ENCODE results near the gene GNAS-AS1.
"Not testable (repeated sequence)": the region's sequence is repeated elsewhere in the genome, so short reads cannot be mapped to it uniquely, and the experiment has no call there.

GNAS-AS1 gene

GRCh38 chr20:58833921-58834320 lies 16.8 kb downstream of the GNAS-AS1 start:
- peak; percentile 88 for DNase-seq

GRCh38 chr20:58832457-58832856 lies 18.2 kb downstream of the GNAS-AS1 start:
- DNase-seq: no peak

GRCh38 chr20:58829531-58829941 lies 21.2 kb downstream of the GNAS-AS1 start:
- no peak for DNase-seq

GRCh38 chr20:58828804-58829203 lies 21.9 kb downstream of the GNAS-AS1 start:
- DNase-seq: not testable (repeated sequence)

GRCh38 chr20:58828136-58828535 lies 22.6 kb downstream of the GNAS-AS1 start:
- DNase-seq: no peak

GRCh38 chr20:58826271-58826670 lies 24.4 kb downstream of the GNAS-AS1 start:
- DNase-seq: no peak

- no peak for DNase-seq
Observed at GRCh38 chr20:58825450-58825849, 25.3 kb downstream of the GNAS-AS1 start.

GRCh38 chr20:58824843-58825242 lies 25.9 kb downstream of the GNAS-AS1 start:
- no peak for DNase-seq

- DNase-seq: no peak
Observed at GRCh38 chr20:58822748-58823730, 27.7 kb downstream of the GNAS-AS1 start.

GRCh38 chr20:58822149-58822548 lies 28.6 kb downstream of the GNAS-AS1 start:
- DNase-seq: no peak

- not testable (repeated sequence) for DNase-seq
Observed at GRCh38 chr20:58820515-58820914, 30.2 kb downstream of the GNAS-AS1 start.

- DNase-seq: no peak
Observed at GRCh38 chr20:58819921-58820320, 30.8 kb downstream of the GNAS-AS1 start.

- no peak for DNase-seq
Observed at GRCh38 chr20:58818586-58819285, 32.0 kb downstream of the GNAS-AS1 start.

- DNase-seq: no peak
Observed at GRCh38 chr20:58817748-58818147, 33.0 kb downstream of the GNAS-AS1 start.

- no peak for DNase-seq
Observed at GRCh38 chr20:58816957-58817651, 33.6 kb downstream of the GNAS-AS1 start.

- DNase-seq: no peak
Observed at GRCh38 chr20:58816051-58816450, 34.7 kb downstream of the GNAS-AS1 start.

GRCh38 chr20:58815448-58815847 lies 35.3 kb downstream of the GNAS-AS1 start:
- no peak for DNase-seq

- DNase-seq: no peak
Observed at GRCh38 chr20:58813369-58813768, 37.3 kb downstream of the GNAS-AS1 start.

GRCh38 chr20:58811334-58811733 lies 39.4 kb downstream of the GNAS-AS1 start:
- no peak for DNase-seq

GRCh38 chr20:58810879-58811250 lies 39.8 kb downstream of the GNAS-AS1 start:
- DNase-seq: no peak

GRCh38 chr20:58810116-58810878 lies 40.4 kb downstream of the GNAS-AS1 start:
- DNase-seq: no peak

- no peak for DNase-seq
Observed at GRCh38 chr20:58808271-58809046, 42.2 kb downstream of the GNAS-AS1 start.
